Fibroblast of peridontal ligament (primary cell): ENCODE measurements around the gene CTNNBL1.
A peak's percentile ranks its signal among the peaks of the same experiment; 100 is the strongest.

Experiments
- DNase-seq: peaks from one replicate; pipeline ENCODE4 v3.0.0-alpha.2; 2010; ENCODE audit errors: extremely low read depth

The CTNNBL1 gene

GRCh38 chr20:37737826-37738420 is 44.1 kb downstream of the CTNNBL1 start:
- no peak for DNase-seq

- DNase-seq, result no peak
These were observed 47.2 kb downstream of the CTNNBL1 start for GRCh38 chr20:37741055-37741454.

- peak; percentile 30 for DNase-seq
These were observed 47.7 kb downstream of the CTNNBL1 start for GRCh38 chr20:37741570-37741969.

- no peak for DNase-seq
These were observed 48.3 kb downstream of the CTNNBL1 start for GRCh38 chr20:37742131-37742530.

GRCh38 chr20:37744347-37744746 is 50.5 kb downstream of the CTNNBL1 start:
- DNase-seq, result no peak

GRCh38 chr20:37745553-37745952 is 51.7 kb downstream of the CTNNBL1 start:
- no peak for DNase-seq

GRCh38 chr20:37748015-37748414 is 54.2 kb downstream of the CTNNBL1 start:
- no peak for DNase-seq

GRCh38 chr20:37749218-37749617 is 55.4 kb downstream of the CTNNBL1 start:
- DNase-seq, result no peak

- no peak for DNase-seq
These were observed 56.0 kb downstream of the CTNNBL1 start for GRCh38 chr20:37749620-37750403.

- DNase-seq, result peak; percentile 15
These were observed 61.8 kb downstream of the CTNNBL1 start for GRCh38 chr20:37755665-37756064.

GRCh38 chr20:37756234-37756633 is 62.4 kb downstream of the CTNNBL1 start:
- no peak for DNase-seq

- DNase-seq, result no peak
These were observed 63.7 kb downstream of the CTNNBL1 start for GRCh38 chr20:37757550-37757949.

- no peak for DNase-seq
These were observed 64.5 kb downstream of the CTNNBL1 start for GRCh38 chr20:37758332-37758731.

GRCh38 chr20:37759052-37759553 is 65.3 kb downstream of the CTNNBL1 start:
- DNase-seq, result no peak

- DNase-seq, result no peak
These were observed 66.0 kb downstream of the CTNNBL1 start for GRCh38 chr20:37759761-37760209.

GRCh38 chr20:37760322-37760721 is 66.5 kb downstream of the CTNNBL1 start:
- no peak for DNase-seq

- DNase-seq, result no peak
These were observed 69.1 kb downstream of the CTNNBL1 start for GRCh38 chr20:37762716-37763485.

GRCh38 chr20:37764333-37764935 is 70.6 kb downstream of the CTNNBL1 start:
- DNase-seq, result no peak

- no peak for DNase-seq
These were observed 77.1 kb downstream of the CTNNBL1 start for GRCh38 chr20:37770908-37771307.

GRCh38 chr20:37773291-37773826 is 79.5 kb downstream of the CTNNBL1 start:
- DNase-seq, result no peak

- no peak for DNase-seq
These were observed 80.3 kb downstream of the CTNNBL1 start for GRCh38 chr20:37774156-37774555.

- DNase-seq, result peak; percentile 17
These were observed 81.4 kb downstream of the CTNNBL1 start for GRCh38 chr20:37775200-37775599.
